PC-3 (cell line): Measurements from ENCODE around the gene CYP27B1. TPM values are rescaled to one million over a fixed set of nuclear protein-coding genes. Genes with fewer than 3 reads are reported as not detected.

Experiments
- ATAC-seq: fragments of 200-7000 bp; cut with Tn5 transposase; 2 replicates; pipeline ENCODE4 v1.9.1; 2020; ENCODE audit warnings: mild to moderate bottlenecking, moderate library complexity
- BruUV-seq: library from RNA; stranded (reverse); fragments of 400-500 nt; replicated peaks from 2 replicates; lab custom pipeline; 2021; lab: Mats Ljungman, UMichigan
- CTCF ChIA-PET: fragments of 300-600 bp; sonication (Branson Sonifier 250); formaldehyde crosslinking; loops from one replicate; lab custom pipeline; 2022; ENCODE audit warnings: antibody characterized with exemption; lab: Charles Lee
- POLR2A ChIA-PET: fragments of 300-600 bp; sonication (Branson Sonifier 250); formaldehyde crosslinking; loops from one replicate; lab custom pipeline; 2022; ENCODE audit warnings: antibody characterized with exemption; ENCODE audit not compliant: unreplicated experiment; lab: Charles Lee
- DNase-seq: peaks from one replicate; pipeline ENCODE4 v3.0.0-alpha.2; 2015
- H2AFZ ChIP-seq: fragments of 300-600 bp; sonication (generic); 2 replicates; pipeline ENCODE4 v1.6.0; 2016; ENCODE audit warnings: antibody characterized with exemption, low read length
- H3F3A ChIP-seq: fragments of 300-600 bp; sonication (generic); one replicate; pipeline ENCODE4 v1.6.0; 2017; ENCODE audit warnings: antibody characterized with exemption, low read length, control low read depth, mild to moderate bottlenecking; ENCODE audit not compliant: unreplicated experiment
- H3K27ac ChIP-seq: fragments of 300-600 bp; sonication (generic); 2 replicates; pipeline ENCODE4 v1.5.1; 2016; ENCODE audit warnings: mild to moderate bottlenecking, low read length
- H3K27me3 ChIP-seq: fragments of 300-600 bp; sonication (generic); 2 replicates; pipeline ENCODE4 v1.6.1; 2016; ENCODE audit warnings: low read length, mixed read lengths
- H3K36me3 ChIP-seq: fragments of 300-600 bp; sonication (generic); 2 replicates; pipeline ENCODE4 v1.6.1; 2016; ENCODE audit warnings: low read depth, mixed run types, low read length, mixed read lengths
- H3K4me1 ChIP-seq: fragments of 300-600 bp; sonication (generic); 2 replicates; pipeline ENCODE4 v1.5.1; 2016; ENCODE audit warnings: low read length; ENCODE audit not compliant: insufficient read depth
- H3K4me2 ChIP-seq: fragments of 300-600 bp; sonication (generic); 2 replicates; pipeline ENCODE4 v1.6.0; 2016; ENCODE audit warnings: low read length
- H3K4me3 ChIP-seq: fragments of 300-600 bp; sonication (generic); 2 replicates; pipeline ENCODE4 v1.5.1; 2016; ENCODE audit warnings: mild to moderate bottlenecking, low read length, mixed read lengths
- H3K79me2 ChIP-seq: fragments of 300-600 bp; sonication (generic); 2 replicates; pipeline ENCODE4 v1.6.1; 2017; ENCODE audit warnings: low read length, mixed read lengths
- H3K9ac ChIP-seq: fragments of 300-600 bp; sonication (generic); 2 replicates; pipeline ENCODE4 v1.6.0; 2016; ENCODE audit warnings: mild to moderate bottlenecking, low read length
- H3K9me2 ChIP-seq: fragments of 300-600 bp; sonication (generic); replicated peaks from 2 replicates; pipeline ENCODE4 v1.6.1; 2016; ENCODE audit warnings: mixed run types, low read length, mixed read lengths
- H3K9me3 ChIP-seq: fragments of 300-600 bp; sonication (generic); 2 replicates; pipeline ENCODE4 v1.6.1; 2016; ENCODE audit warnings: low read length, mixed read lengths
- H4K20me1 ChIP-seq: fragments of 300-600 bp; sonication (generic); 2 replicates; pipeline ENCODE4 v1.6.1; 2016; ENCODE audit warnings: low read length, mixed read lengths
- CTCF ChIP-seq: fragments of 300-600 bp; sonication (generic); conservative IDR thresholded peaks from 2 replicates; pipeline ENCODE4 v1.5.1; 2017; ENCODE audit warnings: antibody characterized with exemption, low read depth, mild to moderate bottlenecking, low read length
- EZH2 ChIP-seq: fragments of 300-600 bp; sonication (generic); IDR thresholded peaks from one replicate; pipeline ENCODE4 v1.6.1; 2017; ENCODE audit warnings: antibody characterized with exemption, mild to moderate bottlenecking, low read length; ENCODE audit not compliant: unreplicated experiment
- EZH2phosphoT487 ChIP-seq: fragments of 300-600 bp; sonication (generic); IDR thresholded peaks from 2 replicates; pipeline ENCODE4 v1.6.1; 2018; ENCODE audit warnings: mild to moderate bottlenecking, antibody characterized with exemption, low read length, borderline replicate concordance
- intact Hi-C: fragments of 100-400 bp; cut with micrococcal nuclease; formaldehyde crosslinking; loops from 2 replicates; pipeline ENCODE4 v1.9.0; 2023
- total RNA-seq: library from RNA; depleted of rRNA; stranded (reverse); fragments of >200 nt; gene quantifications from 2 replicates; pipeline ENCODE4 v1.2.3, GENCODE V29; 2014

CYP27B1 gene
- total RNA-seq, 1 experiment from 2014 or later = 8.1 TPM

GRCh38 chr12:57800965-57801364 lies 34.1 kb upstream of the CYP27B1 start:
- POLR2A ChIA-PET = no interaction called here
- Histone ChIP-seq H2AFZ (no peak overlapping the region), H3K27ac (no peak overlapping the region), H3K9me2 (no peaks in the 10 kb centered on the region), H3K79me2 (0 out of 2 replicates have a peak, but pooled peaks cover 6% of the 10 kb centered on the region), H3K9ac (no peak overlapping the region), H3K36me3 (peaks cover 17% of the 10 kb centered on the region), H3K4me2 (no peak overlapping the region), H3K27me3 (no peaks in the 10 kb centered on the region), H4K20me1 (no peaks in the 10 kb centered on the region), H3K4me1 (no peaks in the 10 kb centered on the region; the same call in 1 of the 2 replicates), H3K4me3 (no peak overlapping the region), H3F3A (no peaks in the 10 kb centered on the region), H3K9me3 (no peaks in the 10 kb centered on the region)
- CTCF ChIA-PET = no interaction called here
- TF ChIP-seq EZH2 (no peak), CTCF (no peak), EZH2phosphoT487 (no peak)
- intact Hi-C loops = no loop called here
- BruUV-seq = no TSS peak
- no peak for DNase-seq
- ATAC-seq = no peak

- POLR2A ChIA-PET = no interaction called here
- no peak overlapping the region for H3K9ac ChIP-seq
- ATAC-seq (no peak), DNase-seq (no peak)
- H3K27me3 ChIP-seq = no peaks in the 10 kb centered on the region
- no peaks in the 10 kb centered on the region for H3K9me2 ChIP-seq
- H3K4me3 ChIP-seq = no peak overlapping the region
- H3F3A ChIP-seq = no peaks in the 10 kb centered on the region
- H3K27ac ChIP-seq = no peak overlapping the region
- intact Hi-C loops = no loop called here
- no peak overlapping the region for H2AFZ ChIP-seq
- H3K4me2 ChIP-seq = no peak overlapping the region
- CTCF ChIA-PET = no interaction called here
- H3K4me1 ChIP-seq = peaks cover 17% of the 10 kb centered on the region
- peaks cover 20% of the 10 kb centered on the region for H3K36me3 ChIP-seq
- H3K79me2 ChIP-seq = 0 out of 2 replicates have a peak, but pooled peaks cover 7% of the 10 kb centered on the region
- no peaks in the 10 kb centered on the region for H4K20me1 ChIP-seq
- no peak for TF ChIP-seq EZH2phosphoT487
- no peak for TF ChIP-seq EZH2
- TF ChIP-seq CTCF = no peak
- H3K9me3 ChIP-seq = no peaks in the 10 kb centered on the region
- no TSS peak for BruUV-seq
Measured at GRCh38 chr12:57797933-57798332, 31.1 kb upstream of the CYP27B1 start.

- POLR2A ChIA-PET = no interaction called here
Measured at GRCh38 chr12:57796996-57797395, 30.1 kb upstream of the CYP27B1 start.

More at GRCh38 chr12:57796996-57797395, 30.1 kb upstream of the CYP27B1 start:
- Histone ChIP-seq H3K4me3 (no peak overlapping the region), H4K20me1 (no peaks in the 10 kb centered on the region), H3K9ac (no peak overlapping the region), H3K79me2 (0 out of 2 replicates have a peak, but pooled peaks cover 7% of the 10 kb centered on the region), H3K4me1 (peaks cover 17% of the 10 kb centered on the region), H3F3A (no peaks in the 10 kb centered on the region), H2AFZ (no peak overlapping the region), H3K27ac (no peak overlapping the region), H3K36me3 (peaks cover 20% of the 10 kb centered on the region), H3K27me3 (no peaks in the 10 kb centered on the region), H3K4me2 (no peak overlapping the region), H3K9me3 (no peaks in the 10 kb centered on the region), H3K9me2 (no peaks in the 10 kb centered on the region)
- TF ChIP-seq EZH2phosphoT487 = no peak
- no peak for TF ChIP-seq EZH2
- TF ChIP-seq CTCF = no peak
- DNase-seq (no peak), ATAC-seq (no peak)
- CTCF ChIA-PET = no interaction called here
- no TSS peak for BruUV-seq
- intact Hi-C loops = no loop called here
